GM12864 (cell line): ENCODE data around the gene NOM1.

Experiments used
- DNase-seq: peaks from one replicate; pipeline ENCODE4 v3.0.0-alpha.2; 2011; ENCODE audit warnings: low read depth
- H3K4me3 ChIP-seq: 2 replicates; pipeline ENCODE4 v1.5.1; 2011; ENCODE audit warnings: mild to moderate bottlenecking, low read depth, low read length, control low read depth
- TF ChIP-seq, protein P1 (sequence below): IDR thresholded peaks from 2 replicates; pipeline ENCODE4 v1.5.1; 2011; ENCODE audit warnings: low read depth, mild to moderate bottlenecking, moderate library complexity, low read length, control low read depth, inconsistent platforms; ENCODE audit errors: missing control alignments

The NOM1 gene

GRCh38 chr7:157008206-157009169 lies 59.0 kb downstream of the NOM1 start:
- no peak overlapping the region for H3K4me3 ChIP-seq
- DNase-seq: no peak
- TF ChIP-seq, protein P1, sequence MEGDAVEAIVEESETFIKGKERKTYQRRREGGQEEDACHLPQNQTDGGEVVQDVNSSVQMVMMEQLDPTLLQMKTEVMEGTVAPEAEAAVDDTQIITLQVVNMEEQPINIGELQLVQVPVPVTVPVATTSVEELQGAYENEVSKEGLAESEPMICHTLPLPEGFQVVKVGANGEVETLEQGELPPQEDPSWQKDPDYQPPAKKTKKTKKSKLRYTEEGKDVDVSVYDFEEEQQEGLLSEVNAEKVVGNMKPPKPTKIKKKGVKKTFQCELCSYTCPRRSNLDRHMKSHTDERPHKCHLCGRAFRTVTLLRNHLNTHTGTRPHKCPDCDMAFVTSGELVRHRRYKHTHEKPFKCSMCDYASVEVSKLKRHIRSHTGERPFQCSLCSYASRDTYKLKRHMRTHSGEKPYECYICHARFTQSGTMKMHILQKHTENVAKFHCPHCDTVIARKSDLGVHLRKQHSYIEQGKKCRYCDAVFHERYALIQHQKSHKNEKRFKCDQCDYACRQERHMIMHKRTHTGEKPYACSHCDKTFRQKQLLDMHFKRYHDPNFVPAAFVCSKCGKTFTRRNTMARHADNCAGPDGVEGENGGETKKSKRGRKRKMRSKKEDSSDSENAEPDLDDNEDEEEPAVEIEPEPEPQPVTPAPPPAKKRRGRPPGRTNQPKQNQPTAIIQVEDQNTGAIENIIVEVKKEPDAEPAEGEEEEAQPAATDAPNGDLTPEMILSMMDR: no peak

DNA sequence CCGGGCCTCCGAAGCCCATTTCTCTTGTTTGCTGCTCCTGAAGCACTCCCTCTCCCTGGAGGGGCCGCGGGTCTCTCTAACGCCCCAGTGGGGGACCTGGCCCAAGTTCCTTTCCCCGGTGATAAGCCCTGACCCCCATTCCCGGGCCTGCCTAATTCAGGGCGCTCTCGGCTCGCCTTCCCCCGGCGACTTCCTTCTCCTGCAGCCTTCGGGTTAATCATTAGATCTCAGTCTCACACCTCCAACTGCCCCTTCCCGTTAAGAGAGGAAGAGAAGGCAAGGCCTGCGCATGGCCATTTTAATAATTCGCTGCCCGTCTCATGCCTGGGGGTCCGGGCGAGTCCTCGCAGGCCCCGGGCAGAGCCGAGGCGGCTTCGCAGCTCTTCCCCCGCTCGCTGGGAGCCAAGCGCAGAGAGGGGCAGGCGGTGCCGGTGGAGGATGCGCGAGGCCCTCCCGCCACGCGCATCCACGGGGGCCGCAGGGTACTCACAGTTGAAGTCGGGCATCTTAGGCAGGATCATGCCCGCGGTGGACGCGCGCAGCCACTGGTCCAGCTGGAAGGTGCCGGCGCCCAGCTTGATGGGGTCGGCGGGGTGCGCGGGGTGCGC lies 59.8 kb downstream of the NOM1 start:
- no peak for DNase-seq
- TF ChIP-seq, protein P1: no peak
- H3K4me3 ChIP-seq: peak overlapping the region; percentile 45

- no peak for DNase-seq
- TF ChIP-seq, protein P1: no peak
- peak overlapping the region; percentile 67 for H3K4me3 ChIP-seq
Observed at GRCh38 chr7:157009778-157010587, 60.5 kb downstream of the NOM1 start.

- H3K4me3 ChIP-seq: peak within 1 kb of the TSS; percentile 67
- TF ChIP-seq, protein P1: no peak
- peak; percentile 33 for DNase-seq
Observed at GRCh38 chr7:157010588-157011332, 61.2 kb downstream of the NOM1 start, which contains the start of gene MNX1. MNX1 (minus strand) TSS chr7:157010663; CDS start chr7:157010350, 313 bp downstream.

DNA sequence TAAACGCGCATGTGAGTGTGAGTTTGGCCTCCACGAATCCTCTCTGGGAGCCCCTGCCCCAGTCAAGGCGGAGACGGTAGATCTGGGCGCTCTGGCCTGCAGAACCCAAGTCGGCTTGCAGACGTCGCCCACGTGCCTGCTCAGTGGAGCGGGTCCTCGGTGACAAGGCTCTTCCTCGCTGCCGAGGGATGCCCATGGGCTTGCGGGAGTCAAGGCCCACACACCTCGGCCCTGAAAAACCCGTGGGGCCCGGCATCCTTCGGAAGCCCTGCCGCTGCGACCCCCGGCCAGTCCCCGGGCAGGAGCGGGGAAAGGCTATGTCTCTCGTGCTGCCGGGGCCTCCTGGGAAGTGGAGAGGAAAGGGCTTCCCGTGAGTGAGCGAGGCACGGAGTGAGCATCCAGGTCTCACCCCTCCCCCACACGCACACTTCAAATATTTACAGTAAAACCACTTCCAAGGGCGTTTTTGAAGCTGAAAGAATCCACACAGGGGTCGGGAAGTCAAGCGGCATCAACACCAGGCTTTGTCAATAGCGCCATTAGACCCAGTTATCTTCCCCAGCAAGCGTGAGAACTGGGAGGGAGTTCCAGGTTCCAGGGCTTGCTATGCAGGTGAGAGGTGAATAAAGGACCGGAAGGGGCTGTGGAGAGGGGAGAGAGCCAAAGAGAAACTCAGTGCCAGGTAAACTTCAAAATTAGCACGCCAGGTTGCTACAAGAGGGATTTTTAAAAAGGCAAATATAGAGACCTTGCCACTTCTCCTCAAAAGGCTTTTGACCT lies 62.0 kb downstream of the NOM1 start:
- no peak for DNase-seq
- peak overlapping the region; percentile 67 for H3K4me3 ChIP-seq
- TF ChIP-seq, protein P1: no peak
